Fibroblast of lung (primary cell): ENCODE measurements around the gene SLC66A1. TPM values are rescaled to one million over a fixed set of nuclear protein-coding genes. Genes with fewer than 3 reads are reported as not detected.

ENCODE experiments used
- DNase-seq, 2 donors: peaks; one replicate each; pipeline versions ENCODE4 v3.0.0 to v3.0.0-alpha.2; 2010; ENCODE audit warnings: low read depth in 2 of 2
- H2AFZ ChIP-seq: 2 replicates; pipeline ENCODE4 v1.5.1; 2012; ENCODE audit warnings: low read length, control low read depth, inconsistent platforms
- H3K27ac ChIP-seq: 2 replicates; pipeline ENCODE4 v1.5.1; 2011; ENCODE audit warnings: low read length, control low read depth; ENCODE audit not compliant: insufficient read depth
- H3K27me3 ChIP-seq: 2 replicates; pipeline ENCODE4 v1.5.1; 2011; ENCODE audit warnings: mild to moderate bottlenecking, low read length; ENCODE audit not compliant: control insufficient read depth, insufficient read depth
- H3K36me3 ChIP-seq: 2 replicates; pipeline ENCODE4 v1.5.1; 2011; ENCODE audit warnings: low read length; ENCODE audit not compliant: control insufficient read depth, insufficient read depth
- H3K4me1 ChIP-seq: 2 replicates; pipeline ENCODE4 v1.5.1; 2011; ENCODE audit warnings: low read length; ENCODE audit not compliant: control insufficient read depth, insufficient read depth; ENCODE audit errors: extremely low read depth
- H3K4me2 ChIP-seq: 2 replicates; pipeline ENCODE4 v1.5.1; 2011; ENCODE audit warnings: low read length, control low read depth; ENCODE audit not compliant: insufficient read depth; ENCODE audit errors: extremely low read depth
- H3K4me3 ChIP-seq, 4 experiments: fragments of 200-600 bp in 1 of 4; sonication (generic) in 1 of 4; replicated peaks in 1 of 4; 2 replicates each; pipeline ENCODE4 v1.5.1; 2011 to 2016; ENCODE audit warnings: low read length in 4 of 4, low read depth in 3 of 4, mild to moderate bottlenecking in 3 of 4, control low read depth in 2 of 4, inconsistent platforms in 1 of 4, mixed read lengths in 1 of 4; ENCODE audit not compliant: insufficient read depth in 1 of 4; ENCODE audit errors: control extremely low read depth in 1 of 4
- H3K79me2 ChIP-seq: 2 replicates; pipeline ENCODE4 v1.5.1; 2012; ENCODE audit warnings: mild to moderate bottlenecking, low read length, inconsistent platforms; ENCODE audit not compliant: control insufficient read depth, insufficient read depth
- H3K9ac ChIP-seq: 2 replicates; pipeline ENCODE4 v1.5.1; 2011; ENCODE audit warnings: mild to moderate bottlenecking, low read length, control low read depth; ENCODE audit not compliant: insufficient read depth
- H3K9me3 ChIP-seq: 2 replicates; pipeline ENCODE4 v1.5.1; 2012; ENCODE audit warnings: low read depth, low read length; ENCODE audit not compliant: control insufficient read depth, insufficient read depth
- H4K20me1 ChIP-seq: 2 replicates; pipeline ENCODE4 v1.5.1; 2011; ENCODE audit warnings: low read length; ENCODE audit not compliant: control insufficient read depth, insufficient read depth; ENCODE audit errors: extremely low read depth
- EZH2 ChIP-seq: IDR thresholded peaks from 2 replicates; pipeline ENCODE4 v1.5.1; 2012; ENCODE audit warnings: low read length, control low read depth, mild to moderate bottlenecking; ENCODE audit errors: missing control alignments
- polyA plus RNA-seq, 2 donors: library from polyadenylated mRNA; depleted of rRNA in 1 of 2; stranded (reverse) in 1 of 2; unstranded in 1 of 2; fragments of >200 nt; gene quantifications; 2 replicates each; pipeline ENCODE4 v1.2.1, GENCODE V29; 2011 to 2012; ENCODE audit warnings: missing spikeins in 1 of 2
- total RNA-seq: library from RNA; depleted of rRNA; stranded (reverse); fragments of >200 nt; gene quantifications from 2 replicates; pipeline ENCODE4 v1.2.1, GENCODE V29; 2014
- TF ChIP-seq, protein P1 (sequence below), 2 donors: IDR thresholded peaks in 1 of 2; conservative IDR thresholded peaks in 1 of 2; 1 replicate in 1 of 2; 2 replicates in 1 of 2; pipeline ENCODE4 v1.5.1; 2011 to 2012; ENCODE audit warnings: low read length in 2 of 2, control low read depth in 1 of 2, inconsistent platforms in 1 of 2, low read depth in 1 of 2, mild to moderate bottlenecking in 1 of 2

SLC66A1 gene
- total and polyA plus RNA-seq, 2 donors (not counting 1 experiment from before 2014, with no cell fraction given): 7.1 to 18.3 TPM

DNA sequence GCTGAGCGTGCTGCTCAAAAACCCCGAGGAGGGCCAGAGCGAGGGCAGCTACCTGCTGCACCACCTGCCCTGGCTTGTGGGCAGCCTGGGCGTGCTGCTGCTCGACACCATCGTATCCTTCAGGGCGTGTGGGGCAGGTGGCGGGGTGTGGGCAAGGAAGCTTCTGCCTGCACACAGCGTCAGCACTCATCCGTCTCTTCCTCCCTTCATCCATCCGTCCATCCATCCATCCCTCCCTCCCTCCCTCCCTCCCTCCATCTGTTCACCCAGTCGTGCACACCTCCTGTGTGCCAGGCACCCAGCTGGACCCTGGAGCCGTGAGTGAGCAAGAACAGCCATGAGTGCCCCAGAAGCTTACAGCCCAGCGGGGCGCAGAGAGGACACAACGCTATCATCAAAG is 15.2 kb downstream of the SLC66A1 start:
- Histone ChIP-seq H3K79me2 (no peaks in the 10 kb centered on the region), H3K9me3 (no peaks in the 10 kb centered on the region), H3K4me1 (no peaks in the 10 kb centered on the region), H3K27ac (no peak overlapping the region), H3K27me3 (no peaks in the 10 kb centered on the region), H4K20me1 (no peaks in the 10 kb centered on the region), H3K4me3 (no peak overlapping the region), H3K9ac (no peak overlapping the region), H2AFZ (no peak overlapping the region), H3K4me2 (no peak overlapping the region), H3K36me3 (peaks cover 16% of the 10 kb centered on the region)
- no peak for DNase-seq
- TF ChIP-seq EZH2: no peak
- TF ChIP-seq, protein P1, sequence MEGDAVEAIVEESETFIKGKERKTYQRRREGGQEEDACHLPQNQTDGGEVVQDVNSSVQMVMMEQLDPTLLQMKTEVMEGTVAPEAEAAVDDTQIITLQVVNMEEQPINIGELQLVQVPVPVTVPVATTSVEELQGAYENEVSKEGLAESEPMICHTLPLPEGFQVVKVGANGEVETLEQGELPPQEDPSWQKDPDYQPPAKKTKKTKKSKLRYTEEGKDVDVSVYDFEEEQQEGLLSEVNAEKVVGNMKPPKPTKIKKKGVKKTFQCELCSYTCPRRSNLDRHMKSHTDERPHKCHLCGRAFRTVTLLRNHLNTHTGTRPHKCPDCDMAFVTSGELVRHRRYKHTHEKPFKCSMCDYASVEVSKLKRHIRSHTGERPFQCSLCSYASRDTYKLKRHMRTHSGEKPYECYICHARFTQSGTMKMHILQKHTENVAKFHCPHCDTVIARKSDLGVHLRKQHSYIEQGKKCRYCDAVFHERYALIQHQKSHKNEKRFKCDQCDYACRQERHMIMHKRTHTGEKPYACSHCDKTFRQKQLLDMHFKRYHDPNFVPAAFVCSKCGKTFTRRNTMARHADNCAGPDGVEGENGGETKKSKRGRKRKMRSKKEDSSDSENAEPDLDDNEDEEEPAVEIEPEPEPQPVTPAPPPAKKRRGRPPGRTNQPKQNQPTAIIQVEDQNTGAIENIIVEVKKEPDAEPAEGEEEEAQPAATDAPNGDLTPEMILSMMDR (conservative IDR thresholded peaks at IDR 0.05 in 1 of 2, IDR thresholded peaks at IDR 0.05 in 1 of 2; ENCODE audit: low read depth in 1 of 2, low read length in 2 of 2): no peak

DNA sequence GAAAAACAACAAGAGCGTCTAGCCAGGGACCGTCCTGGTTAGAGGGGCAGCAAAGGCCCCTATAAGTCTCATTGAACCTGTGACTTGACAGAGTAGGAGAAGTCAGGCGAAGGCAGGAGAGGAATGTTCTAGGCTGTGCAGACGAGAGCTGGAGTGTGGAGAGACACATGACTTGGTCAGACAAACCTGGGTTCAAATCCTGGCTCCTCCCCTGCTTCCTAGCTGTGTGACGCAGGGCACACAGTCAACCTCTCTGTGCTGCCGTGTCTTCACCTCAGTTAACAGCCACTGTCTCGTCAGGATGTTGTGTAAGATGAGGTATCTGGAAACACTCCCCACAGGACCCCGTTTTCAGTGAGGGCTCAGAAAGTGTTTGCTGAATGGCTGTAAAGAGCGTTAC is 15.6 kb downstream of the SLC66A1 start:
- DNase-seq: no peak
- no peak overlapping the region for H3K27ac ChIP-seq
- H4K20me1 ChIP-seq: no peaks in the 10 kb centered on the region
- no peaks in the 10 kb centered on the region for H3K9me3 ChIP-seq
- H3K9ac ChIP-seq: no peak overlapping the region
- H3K4me2 ChIP-seq: no peak overlapping the region
- H3K36me3 ChIP-seq: peaks cover 14% of the 10 kb centered on the region
- H3K27me3 ChIP-seq: no peaks in the 10 kb centered on the region
- no peaks in the 10 kb centered on the region for H3K79me2 ChIP-seq
- no peaks in the 10 kb centered on the region for H3K4me1 ChIP-seq
- TF ChIP-seq, protein P1 (conservative IDR thresholded peaks at IDR 0.05 in 1 of 2, IDR thresholded peaks at IDR 0.05 in 1 of 2; ENCODE audit: low read depth in 1 of 2, low read length in 2 of 2): no peak
- no peak for TF ChIP-seq EZH2
- no peak overlapping the region for H3K4me3 ChIP-seq
- H2AFZ ChIP-seq: no peak overlapping the region

DNA sequence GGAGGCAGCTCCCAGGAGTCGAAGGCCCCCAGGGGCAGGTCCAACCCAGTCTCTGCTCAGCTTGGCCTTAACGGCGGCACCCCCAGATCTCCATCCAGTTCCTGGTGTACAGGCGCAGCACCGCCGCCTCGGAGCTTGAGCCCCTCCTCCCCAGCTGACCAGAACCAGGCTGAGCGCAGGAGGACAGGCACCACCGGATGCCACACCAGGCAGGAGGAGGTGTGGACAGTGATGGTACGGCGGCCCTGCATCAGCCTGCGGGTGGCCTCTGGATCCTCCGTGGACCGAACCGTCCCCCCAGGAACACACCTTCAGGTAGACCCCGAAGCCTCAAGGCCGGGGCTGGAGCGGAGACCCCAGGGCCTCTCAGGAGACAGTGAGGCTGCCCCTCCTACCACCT is 16.4 kb downstream of the SLC66A1 start:
- Histone ChIP-seq H3K27me3 (no peaks in the 10 kb centered on the region), H3K36me3 (peaks cover 14% of the 10 kb centered on the region), H2AFZ (no peak overlapping the region), H3K27ac (no peak overlapping the region), H3K4me3 (no peak overlapping the region), H3K9me3 (no peaks in the 10 kb centered on the region), H4K20me1 (no peaks in the 10 kb centered on the region), H3K4me1 (no peaks in the 10 kb centered on the region), H3K9ac (no peak overlapping the region), H3K4me2 (no peak overlapping the region), H3K79me2 (no peaks in the 10 kb centered on the region)
- TF ChIP-seq EZH2: no peak
- TF ChIP-seq, protein P1 (conservative IDR thresholded peaks at IDR 0.05 in 1 of 2, IDR thresholded peaks at IDR 0.05 in 1 of 2; ENCODE audit: low read depth in 1 of 2, low read length in 2 of 2): no peak
- DNase-seq: no peak
